ENCODE measurements around the gene ORM1.

DNA sequence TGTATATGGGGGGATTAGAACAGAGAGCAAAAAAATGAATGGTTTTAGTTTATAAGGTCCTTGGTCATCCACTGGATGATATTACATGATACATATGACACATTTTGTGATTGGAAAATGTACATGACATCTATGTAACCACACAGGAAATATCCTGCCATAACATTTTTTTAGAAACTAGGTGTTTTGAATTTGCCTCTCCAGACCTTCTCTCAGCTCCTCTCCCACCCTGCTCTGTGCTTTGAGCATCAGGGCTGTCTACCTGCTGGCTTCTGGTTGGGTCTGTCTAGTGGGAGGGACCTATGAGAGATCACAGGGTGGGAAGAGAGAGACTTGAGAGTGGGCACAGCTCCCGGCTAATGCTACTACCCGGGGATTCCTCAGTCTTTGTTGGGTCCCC lies 40.5 kb downstream of the ORM1 start:
- TF ChIP-seq, protein P1, sequence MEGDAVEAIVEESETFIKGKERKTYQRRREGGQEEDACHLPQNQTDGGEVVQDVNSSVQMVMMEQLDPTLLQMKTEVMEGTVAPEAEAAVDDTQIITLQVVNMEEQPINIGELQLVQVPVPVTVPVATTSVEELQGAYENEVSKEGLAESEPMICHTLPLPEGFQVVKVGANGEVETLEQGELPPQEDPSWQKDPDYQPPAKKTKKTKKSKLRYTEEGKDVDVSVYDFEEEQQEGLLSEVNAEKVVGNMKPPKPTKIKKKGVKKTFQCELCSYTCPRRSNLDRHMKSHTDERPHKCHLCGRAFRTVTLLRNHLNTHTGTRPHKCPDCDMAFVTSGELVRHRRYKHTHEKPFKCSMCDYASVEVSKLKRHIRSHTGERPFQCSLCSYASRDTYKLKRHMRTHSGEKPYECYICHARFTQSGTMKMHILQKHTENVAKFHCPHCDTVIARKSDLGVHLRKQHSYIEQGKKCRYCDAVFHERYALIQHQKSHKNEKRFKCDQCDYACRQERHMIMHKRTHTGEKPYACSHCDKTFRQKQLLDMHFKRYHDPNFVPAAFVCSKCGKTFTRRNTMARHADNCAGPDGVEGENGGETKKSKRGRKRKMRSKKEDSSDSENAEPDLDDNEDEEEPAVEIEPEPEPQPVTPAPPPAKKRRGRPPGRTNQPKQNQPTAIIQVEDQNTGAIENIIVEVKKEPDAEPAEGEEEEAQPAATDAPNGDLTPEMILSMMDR (IDR thresholded peaks at IDR 0.05), result no peak
- TF ChIP-seq POLR2A (IDR thresholded peaks at IDR 0.05), result no peak
